HepG2 (cell line): ENCODE data around the gene ALCAM. TPM values are rescaled to one million over a fixed set of nuclear protein-coding genes. Genes with fewer than 3 reads are reported as not detected.

ENCODE experiments used
- CCAR2 ChIP-seq: fragments of 200-400 bp; formaldehyde crosslinking; optimal IDR thresholded peaks from 2 replicates; pipeline ENCODE3; 2018; ENCODE audit warnings: low read depth, mild to moderate bottlenecking, low read length, moderate library complexity
- FOXC1 ChIP-seq: sonication (generic); formaldehyde crosslinking; IDR thresholded peaks from 2 replicates; pipeline ENCODE4 v1.8.0; 2022; ENCODE audit warnings: mild to moderate bottlenecking, missing genetic modification reagents, borderline replicate concordance
- GMEB2 ChIP-seq: IDR thresholded peaks from 2 replicates; pipeline ENCODE4 v1.6.1; 2016; ENCODE audit warnings: missing biosample characterization, missing genetic modification reagents, low read depth
- HCFC1 ChIP-seq: fragments of 150-350 bp; IDR thresholded peaks from 2 replicates; pipeline ENCODE4 v1.6.1; 2014; ENCODE audit warnings: low read depth, low read length
- HDAC1 ChIP-seq: sonication (generic); formaldehyde crosslinking; IDR thresholded peaks from 2 replicates; pipeline ENCODE4 v1.5.1; 2020; ENCODE audit warnings: mild to moderate bottlenecking, missing genetic modification reagents
- HOXA7 ChIP-seq: sonication (generic); formaldehyde crosslinking; IDR thresholded peaks from 2 replicates; pipeline ENCODE4 v1.8.1; 2022; ENCODE audit warnings: mild to moderate bottlenecking, missing genetic modification reagents, moderate library complexity
- KLF12 ChIP-seq: sonication (generic); formaldehyde crosslinking; IDR thresholded peaks from 2 replicates; pipeline ENCODE4 v1.4.0; 2020; ENCODE audit warnings: missing genetic modification reagents, borderline replicate concordance
- MXD1 ChIP-seq: sonication (generic); formaldehyde crosslinking; IDR thresholded peaks from 2 replicates; pipeline ENCODE4 v1.4.0; 2020; ENCODE audit warnings: mild to moderate bottlenecking, missing genetic modification reagents
- SMAD3 ChIP-seq: sonication (generic); formaldehyde crosslinking; IDR thresholded peaks from 2 replicates; pipeline ENCODE4 v1.4.0; 2020; ENCODE audit warnings: missing genetic modification reagents
- TAF15 ChIP-seq: fragments of 200-400 bp; formaldehyde crosslinking; IDR thresholded peaks from one replicate; pipeline ENCODE4 v1.6.1; 2018; ENCODE audit warnings: mild to moderate bottlenecking, low read depth, low read length; ENCODE audit not compliant: poor library complexity, severe bottlenecking
- TBX2 ChIP-seq: sonication (generic); formaldehyde crosslinking; IDR thresholded peaks from 2 replicates; pipeline ENCODE4 v1.5.0; 2020; ENCODE audit warnings: missing genetic modification reagents, mild to moderate bottlenecking, borderline replicate concordance
- THAP9 ChIP-seq: sonication (generic); formaldehyde crosslinking; IDR thresholded peaks from 2 replicates; pipeline ENCODE4; 2020; ENCODE audit warnings: missing genetic modification reagents, mild to moderate bottlenecking, borderline replicate concordance
- ZFY ChIP-seq: sonication (generic); formaldehyde crosslinking; IDR thresholded peaks from 2 replicates; pipeline ENCODE4 v1.4.0; 2020; ENCODE audit warnings: missing genetic modification reagents
- ZNF24 ChIP-seq: fragments of 450-650 bp; IDR thresholded peaks from 2 replicates; pipeline ENCODE4 v1.6.1; 2017; ENCODE audit warnings: antibody characterized with exemption, mild to moderate bottlenecking
- ZNF274 ChIP-seq: sonication (generic); formaldehyde crosslinking; IDR thresholded peaks from 2 replicates; pipeline ENCODE4 v1.5.1; 2020; ENCODE audit warnings: mild to moderate bottlenecking, missing genetic modification reagents
- ZNF280B ChIP-seq: sonication (generic); formaldehyde crosslinking; IDR thresholded peaks from 2 replicates; pipeline ENCODE4 v1.5.0; 2020; ENCODE audit warnings: missing genetic modification reagents, mild to moderate bottlenecking, borderline replicate concordance
- ZNF329 ChIP-seq: sonication (generic); formaldehyde crosslinking; IDR thresholded peaks from 2 replicates; pipeline ENCODE4 v1.9.0; 2021; ENCODE audit warnings: low read depth, mild to moderate bottlenecking, missing genetic modification reagents
- ZNF614 ChIP-seq: IDR thresholded peaks from 2 replicates; pipeline ENCODE4 v1.6.1; 2018; ENCODE audit warnings: missing biosample characterization, missing genetic modification reagents, inconsistent platforms, borderline replicate concordance
- polyA plus RNA-seq, 8 experiments: library from polyadenylated mRNA; depleted of rRNA in 3 of 8; stranded (reverse) in 7 of 8; unstranded in 1 of 8; fragments of >200 nt; fragmentation: Illumina TruSeq in 4 of 8; extraction: Trizol in 4 of 8; gene quantifications; 2 replicates each; pipeline versions ENCODE4 v1.2.1 to v1.2.3, GENCODE V29; 2011 to 2016; ENCODE audit warnings: low read depth in 4 of 8, missing spikeins in 1 of 8, mixed read lengths in 1 of 8; ENCODE audit not compliant: insufficient read depth in 1 of 8
- total RNA-seq, 5 experiments: library from RNA; depleted of rRNA; stranded (reverse); fragments of >200 nt; fragmentation: Illumina TruSeq; extraction: Trizol; gene quantifications; 2 replicates each; pipeline ENCODE4 v1.2.3, GENCODE V29; 2016; ENCODE audit warnings: low read depth in 1 of 5
- TF ChIP-seq, protein P1 (sequence below), 2 experiments: sonication (generic) in 1 of 2; formaldehyde crosslinking in 1 of 2; IDR thresholded peaks; 2 replicates each; pipeline versions ENCODE4 v1.4.0 to v1.6.1; 2018 to 2020; ENCODE audit warnings: missing genetic modification reagents in 2 of 2, borderline replicate concordance in 1 of 2, low read depth in 1 of 2, mild to moderate bottlenecking in 1 of 2, missing biosample characterization in 1 of 2
- TF ChIP-seq, protein P2 (sequence below): sonication (generic); formaldehyde crosslinking; conservative IDR thresholded peaks from 2 replicates; pipeline ENCODE4 v1.4.0; 2020; ENCODE audit warnings: missing genetic modification reagents

Gene ALCAM
- total and polyA plus RNA-seq, 2 of the 13 experiments (the other 11 are each of a cell fraction or from before 2014, with no cell fraction given), result 26.0 to 33.1 TPM

- TF ChIP-seq MXD1 (no peak), ZNF24 (no peak), THAP9 (CRISPR knock-in tag) (no peak), ZNF329 (no peak), ZNF274 (CRISPR knock-in tag) (no peak), ZNF280B (CRISPR knock-in tag) (no peak), SMAD3 (CRISPR knock-in tag) (no peak), ZFY (CRISPR knock-in tag) (peak; percentile 57), KLF12 (CRISPR knock-in tag) (0 out of 2 replicates have a peak, but pooled peaks have one; percentile 38), HDAC1 (CRISPR knock-in tag) (peak; percentile 66; the same call in 1 of the 2 replicates), HCFC1 (no peak), ZNF614 (CRISPR knock-in tag) (no peak), TAF15 (no peak), HOXA7 (CRISPR knock-in tag) (no peak), TBX2 (CRISPR knock-in tag) (no peak), GMEB2 (CRISPR knock-in tag) (no peak), CCAR2 (no peak), FOXC1 (0 out of 2 replicates have a peak, but pooled peaks have one; percentile 16)
- TF ChIP-seq, protein P1, sequence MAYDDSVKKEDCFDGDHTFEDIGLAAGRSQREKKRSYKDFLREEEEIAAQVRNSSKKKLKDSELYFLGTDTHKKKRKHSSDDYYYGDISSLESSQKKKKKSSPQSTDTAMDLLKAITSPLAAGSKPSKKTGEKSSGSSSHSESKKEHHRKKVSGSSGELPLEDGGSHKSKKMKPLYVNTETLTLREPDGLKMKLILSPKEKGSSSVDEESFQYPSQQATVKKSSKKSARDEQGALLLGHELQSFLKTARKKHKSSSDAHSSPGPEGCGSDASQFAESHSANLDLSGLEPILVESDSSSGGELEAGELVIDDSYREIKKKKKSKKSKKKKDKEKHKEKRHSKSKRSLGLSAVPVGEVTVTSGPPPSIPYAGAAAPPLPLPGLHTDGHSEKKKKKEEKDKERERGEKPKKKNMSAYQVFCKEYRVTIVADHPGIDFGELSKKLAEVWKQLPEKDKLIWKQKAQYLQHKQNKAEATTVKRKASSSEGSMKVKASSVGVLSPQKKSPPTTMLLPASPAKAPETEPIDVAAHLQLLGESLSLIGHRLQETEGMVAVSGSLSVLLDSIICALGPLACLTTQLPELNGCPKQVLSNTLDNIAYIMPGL (CRISPR knock-in tag; IDR thresholded peaks at IDR 0.05; ENCODE audit: borderline replicate concordance in 1 of 2, low read depth in 1 of 2), result peak in 1 of 2 experiments; percentile 59; a peak in 1 of 4 replicates
- TF ChIP-seq, protein P2, sequence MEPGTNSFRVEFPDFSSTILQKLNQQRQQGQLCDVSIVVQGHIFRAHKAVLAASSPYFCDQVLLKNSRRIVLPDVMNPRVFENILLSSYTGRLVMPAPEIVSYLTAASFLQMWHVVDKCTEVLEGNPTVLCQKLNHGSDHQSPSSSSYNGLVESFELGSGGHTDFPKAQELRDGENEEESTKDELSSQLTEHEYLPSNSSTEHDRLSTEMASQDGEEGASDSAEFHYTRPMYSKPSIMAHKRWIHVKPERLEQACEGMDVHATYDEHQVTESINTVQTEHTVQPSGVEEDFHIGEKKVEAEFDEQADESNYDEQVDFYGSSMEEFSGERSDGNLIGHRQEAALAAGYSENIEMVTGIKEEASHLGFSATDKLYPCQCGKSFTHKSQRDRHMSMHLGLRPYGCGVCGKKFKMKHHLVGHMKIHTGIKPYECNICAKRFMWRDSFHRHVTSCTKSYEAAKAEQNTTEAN, result no peak
Measured at GRCh38 chr3:105504440-105504951, 137.8 kb downstream of the ALCAM start (continued).
